Psoas muscle (tissue), 8 donors: ENCODE measurements around the gene MPDU1. TPM values are rescaled to one million over a fixed set of nuclear protein-coding genes. Genes with fewer than 3 reads are reported as not detected.
"Not testable (repeated sequence)": the region's sequence is repeated elsewhere in the genome, so short reads cannot be mapped to it uniquely, and the experiment has no call there.

Source experiments
- ATAC-seq, 4 donors: fragments of 200-7000 bp; cut with Tn5 transposase; one replicate each; pipeline ENCODE4 v1.9.1; 2020; ENCODE audit warnings: moderate library complexity in 3 of 4, mild to moderate bottlenecking in 2 of 4
- DNase-seq, 2 donors: peaks; one replicate each; pipeline ENCODE4 v3.0.0-alpha.2; 2020
- H3K27ac ChIP-seq: fragments of 200-600 bp; one replicate; pipeline ENCODE4 v1.8.0; 2022
- H3K27me3 ChIP-seq, 3 donors: fragments of 200-600 bp in 1 of 3; one replicate each; pipeline versions ENCODE4 v1.6.1 to v1.8.0; 2013 to 2022; ENCODE audit warnings: low read length in 2 of 3, mild to moderate bottlenecking in 2 of 3, moderate library complexity in 1 of 3; ENCODE audit not compliant: insufficient read depth in 3 of 3
- H3K36me3 ChIP-seq, 2 donors: fragments of 200-600 bp in 1 of 2; one replicate each; pipeline versions ENCODE4 v1.6.1 to v1.8.0; 2013 to 2022; ENCODE audit warnings: low read depth in 1 of 2, mild to moderate bottlenecking in 1 of 2, moderate library complexity in 1 of 2; ENCODE audit not compliant: insufficient read depth in 1 of 2
- H3K4me1 ChIP-seq: fragments of 200-600 bp; one replicate; pipeline ENCODE4 v1.8.0; 2022
- H3K4me3 ChIP-seq: fragments of 200-600 bp; one replicate; pipeline ENCODE4 v1.8.0; 2022; ENCODE audit warnings: mild to moderate bottlenecking
- H3K9me3 ChIP-seq: fragments of 200-600 bp; one replicate; pipeline ENCODE4 v1.8.0; 2022
- WGBS, 3 donors: extraction: QIAGEN DNeasy Blood & Tissue Kit; methylation state at CpG; one replicate each; pipeline versions ENCODE4 v1.1.6 to v1.1.7; 2013; 5-methylcytosine and 5-hydroxymethylcytosine counted together
- intact Hi-C, 2 donors: fragments of 100-400 bp; cut with DNase I; formaldehyde crosslinking; loops; one replicate each; pipeline versions ENCODE4 v1.11.0 to v1.14.2; 2022
- polyA plus RNA-seq, 3 donors: library from polyadenylated mRNA; stranded (reverse); fragments of 200-250 nt; gene quantifications; one replicate each; pipeline ENCODE4 v1.2.3, GENCODE V29; 2013
- total RNA-seq, 4 donors: library from RNA; stranded (reverse); fragmentation: NEBNext Ultra II Directional in 2 of 4; extraction: Animal tissue kit (Norgen Biotek cat#: 25700) in 2 of 4; gene quantifications; one replicate each; pipeline versions ENCODE4 v1.2.1 to v1.2.4, GENCODE V29; 2021 to 2023
- TF ChIP-seq, protein P1 (sequence below): fragments of 200-600 bp; IDR thresholded peaks from one replicate; pipeline ENCODE4 v1.8.0; 2022; ENCODE audit warnings: antibody characterized with exemption
- donor health status: healthy with polysubstance abuse.
- donor health status: DM: no; HTN: no; CAD: no; lungs with moderate emphysema.
- donor health status: Bipolar disorder and iron deficiency.
- donor health status: healthy.
- donor health status: DM: yes; HTN: yes; CAD: no.
- donor health status: DM: no; HTN: no; CAD: no.
- donor health status: DM: no; HTN: no; CAD: no.
- donor health status: DM: yes; HTN: yes; CAD: no.

Gene MPDU1
- total and polyA plus RNA-seq, 7 donors = 19.3 to 147 (median 40.6) TPM

DNA sequence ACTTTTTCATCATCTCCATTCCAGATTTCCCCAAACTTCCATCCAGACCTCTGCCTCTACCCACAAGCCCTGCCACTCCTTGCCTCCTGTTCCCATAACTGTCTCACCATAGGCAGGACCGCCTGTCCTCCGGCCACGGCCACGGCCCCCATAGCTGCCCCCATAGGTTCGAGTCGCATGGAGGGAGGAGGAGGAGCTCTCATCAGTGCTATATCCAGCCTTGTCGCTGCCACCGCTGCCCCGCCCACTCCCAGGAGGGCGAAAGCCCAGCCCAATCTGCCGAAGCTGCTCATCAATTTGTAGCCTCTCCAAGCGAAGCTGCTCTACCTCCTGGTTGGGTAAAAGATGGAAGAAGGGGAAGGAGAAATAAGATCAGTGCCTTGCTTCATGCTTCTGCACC is 9.6 kb downstream of the MPDU1 start:
- ATAC-seq = no peak
- TF ChIP-seq, protein P1, sequence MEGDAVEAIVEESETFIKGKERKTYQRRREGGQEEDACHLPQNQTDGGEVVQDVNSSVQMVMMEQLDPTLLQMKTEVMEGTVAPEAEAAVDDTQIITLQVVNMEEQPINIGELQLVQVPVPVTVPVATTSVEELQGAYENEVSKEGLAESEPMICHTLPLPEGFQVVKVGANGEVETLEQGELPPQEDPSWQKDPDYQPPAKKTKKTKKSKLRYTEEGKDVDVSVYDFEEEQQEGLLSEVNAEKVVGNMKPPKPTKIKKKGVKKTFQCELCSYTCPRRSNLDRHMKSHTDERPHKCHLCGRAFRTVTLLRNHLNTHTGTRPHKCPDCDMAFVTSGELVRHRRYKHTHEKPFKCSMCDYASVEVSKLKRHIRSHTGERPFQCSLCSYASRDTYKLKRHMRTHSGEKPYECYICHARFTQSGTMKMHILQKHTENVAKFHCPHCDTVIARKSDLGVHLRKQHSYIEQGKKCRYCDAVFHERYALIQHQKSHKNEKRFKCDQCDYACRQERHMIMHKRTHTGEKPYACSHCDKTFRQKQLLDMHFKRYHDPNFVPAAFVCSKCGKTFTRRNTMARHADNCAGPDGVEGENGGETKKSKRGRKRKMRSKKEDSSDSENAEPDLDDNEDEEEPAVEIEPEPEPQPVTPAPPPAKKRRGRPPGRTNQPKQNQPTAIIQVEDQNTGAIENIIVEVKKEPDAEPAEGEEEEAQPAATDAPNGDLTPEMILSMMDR = no peak
- no peak for DNase-seq
- Histone ChIP-seq H3K27me3 (no peaks in the 10 kb centered on the region), H3K9me3 (no peaks in the 10 kb centered on the region), H3K4me1 (peaks cover 28% of the 10 kb centered on the region), H3K4me3 (no peak overlapping the region), H3K36me3 (peaks cover 29 to 78% of the 10 kb centered on the region in 2 donors), H3K27ac (no peak overlapping the region)
- WGBS, 3 donors = 77 to 82% (median 82%) methylated on average over 12 of the region's 12 CpGs
- intact Hi-C loops = no loop called here

DNA sequence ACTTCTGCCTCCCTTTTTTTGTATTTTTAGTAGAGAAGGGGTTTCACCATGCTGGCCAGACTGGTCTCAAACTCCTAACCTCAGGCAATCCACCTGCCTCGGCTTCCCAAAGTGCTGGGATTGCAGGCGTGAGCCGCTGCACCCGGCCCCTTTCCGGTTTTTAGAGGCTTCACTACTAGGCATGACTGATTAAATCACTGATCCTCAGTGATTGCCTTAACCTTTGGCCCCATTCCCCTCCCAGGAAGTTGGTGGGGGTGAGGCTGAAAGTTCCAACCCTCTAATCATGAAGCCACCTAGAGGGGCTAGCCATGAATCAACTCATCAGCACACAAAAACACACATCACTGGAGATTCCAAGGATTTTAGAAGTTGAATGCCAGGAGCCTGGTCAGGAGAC is 13.9 kb downstream of the MPDU1 start:
- H3K27me3 ChIP-seq, H3K27ac ChIP-seq, H3K4me1 ChIP-seq, intact Hi-C loops, H3K4me3 ChIP-seq, H3K9me3 ChIP-seq, DNase-seq, ATAC-seq: not testable (repeated sequence)
- H3K36me3 ChIP-seq = peaks cover 35 to 97% of the 10 kb centered on the region in 2 donors
- WGBS, 3 donors = 66 to 68% (median 67%) methylated on average over 5 of the region's 5 CpGs

DNA sequence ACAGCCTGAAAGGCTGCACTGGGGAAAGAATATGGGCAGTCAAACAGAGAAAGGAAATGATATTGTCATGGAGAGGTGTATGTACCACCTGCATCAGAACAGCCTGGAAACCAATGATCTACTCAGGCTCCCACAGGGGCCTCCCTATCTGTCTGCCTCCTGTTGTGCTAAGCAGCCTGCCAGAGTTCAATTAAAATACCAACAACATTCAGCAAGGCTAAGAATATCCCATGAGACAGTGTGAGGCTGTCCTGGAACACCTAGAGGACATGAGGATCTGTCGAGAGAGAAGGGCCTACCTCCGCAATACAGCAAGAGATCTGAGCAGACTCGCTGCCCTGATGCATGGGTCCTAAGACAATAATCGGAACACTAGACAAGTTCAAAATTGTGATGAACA is 22.6 kb downstream of the MPDU1 start:
- peaks cover 32% of the 10 kb centered on the region for H3K4me1 ChIP-seq
- no peak for DNase-seq
- 44 to 55% (median 44%) methylated on average over 4 of the region's 4 CpGs for WGBS, 3 donors
- TF ChIP-seq, protein P1 = no peak
- ATAC-seq = peak; percentile 96 to 98 (median 97)
- peak overlapping the region; percentile 81 for H3K27ac ChIP-seq
- no peak overlapping the region for H3K4me3 ChIP-seq
- intact Hi-C loops = no loop called here
- no peaks in the 10 kb centered on the region for H3K27me3 ChIP-seq
- no peaks in the 10 kb centered on the region for H3K9me3 ChIP-seq
- H3K36me3 ChIP-seq = peaks cover 11 to 65% of the 10 kb centered on the region in 2 donors

DNA sequence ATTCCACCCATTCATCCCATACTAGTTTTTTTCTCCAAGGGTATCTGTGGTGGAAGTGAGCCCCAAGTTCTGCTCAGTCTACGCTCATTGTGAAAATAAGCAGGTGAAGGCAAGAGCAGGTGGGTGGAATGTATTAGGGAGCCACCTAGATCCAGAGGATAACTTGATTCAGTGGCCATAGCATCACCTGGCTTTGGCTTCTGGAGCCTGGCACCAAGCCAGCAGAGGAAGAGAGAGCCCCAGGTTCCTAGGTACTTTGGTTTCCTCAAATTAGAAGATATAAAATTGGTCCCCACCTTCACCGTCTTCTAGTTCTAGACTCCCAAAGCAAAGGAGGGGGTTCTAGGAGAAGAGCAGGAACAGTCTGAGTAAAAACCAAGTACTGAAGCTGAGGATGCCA is 27.0 kb downstream of the MPDU1 start:
- peaks cover 0 to 22% of the 10 kb centered on the region in 2 donors for H3K36me3 ChIP-seq
- no peak for DNase-seq
- WGBS, 3 donors = 95 to 100% (median 98%) methylated on average over 2 of the region's 2 CpGs
- intact Hi-C loops = no loop called here
- peaks cover 51% of the 10 kb centered on the region for H3K4me1 ChIP-seq
- peak overlapping the region; percentile 95 for H3K27ac ChIP-seq
- TF ChIP-seq, protein P1 = no peak
- no peaks in the 10 kb centered on the region for H3K9me3 ChIP-seq
- H3K4me3 ChIP-seq = no peak overlapping the region
- no peak for ATAC-seq
- H3K27me3 ChIP-seq = no peaks in the 10 kb centered on the region

DNA sequence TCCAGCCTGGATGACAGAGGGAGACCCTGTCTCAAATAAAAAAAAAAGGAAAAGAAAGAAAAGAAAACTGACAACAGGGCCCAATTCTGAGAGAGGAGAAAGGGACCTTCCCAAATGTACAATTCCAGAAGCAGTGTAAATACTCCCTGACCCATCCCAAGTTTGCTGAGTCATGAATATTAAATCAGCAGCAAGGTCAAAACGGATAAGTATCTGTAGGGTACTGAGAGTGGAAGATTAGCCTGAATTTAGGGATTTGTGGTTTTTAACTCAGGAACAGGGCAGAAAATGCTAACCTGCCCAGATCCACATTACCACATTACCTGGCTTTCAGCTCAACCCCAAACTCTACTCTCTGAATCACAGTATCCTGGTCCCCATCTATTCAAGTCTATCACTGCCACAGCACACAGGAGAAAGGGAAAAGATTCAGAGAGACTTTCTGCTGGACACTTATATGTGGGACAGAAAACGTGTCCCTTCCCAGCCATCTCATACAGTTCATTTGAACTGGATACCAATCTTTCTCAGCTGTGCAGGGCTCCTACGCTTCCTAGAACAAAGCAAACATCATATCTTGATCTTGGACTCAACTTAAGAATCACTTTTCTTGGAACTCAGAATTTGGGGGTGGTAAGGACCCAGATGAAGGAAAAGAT is 28.1 kb downstream of the MPDU1 start:
- Histone ChIP-seq H3K4me3 (peak overlapping the region; percentile 94), H3K9me3 (no peaks in the 10 kb centered on the region), H3K27me3 (no peaks in the 10 kb centered on the region), H3K36me3 (peaks cover 0 to 19% of the 10 kb centered on the region in 2 donors), H3K4me1 (peaks cover 41% of the 10 kb centered on the region), H3K27ac (peak overlapping the region; percentile 95)
- TF ChIP-seq, protein P1 = no peak
- WGBS, 3 donors = 60 to 65% (median 60%) methylated on average over 3 of the region's 3 CpGs
- DNase-seq (no peak), ATAC-seq (no peak)
- intact Hi-C loops = no loop called here
